SU-DHL-6 (cell line): ENCODE data around the gene CEP164.

Experiments used
- CTCF ChIP-seq: fragments of 200-600 bp; sonication (generic); IDR thresholded peaks from one replicate; pipeline ENCODE4 v1.5.1; 2017; ENCODE audit warnings: antibody characterized with exemption, mild to moderate bottlenecking, low read length, moderate library complexity; ENCODE audit not compliant: insufficient read depth, poor library complexity, severe bottlenecking
- EZH2phosphoT487 ChIP-seq: fragments of 200-600 bp; sonication (generic), shearing (Covaris generic); conservative IDR thresholded peaks from 2 replicates; pipeline ENCODE4 v1.6.1; 2018; ENCODE audit warnings: mild to moderate bottlenecking, antibody characterized with exemption, low read length, moderate library complexity, mixed read lengths

GRCh38 chr11:117328375-117329010, 839 bp downstream of the CEP164 start:
- TF ChIP-seq CTCF (no peak), EZH2phosphoT487 (no peak)
